GM18519 (cell line): Measurements from ENCODE around the gene EXOG.

ENCODE experiments used
- ATAC-seq: cut with Tn5 transposase; IDR thresholded peaks from one replicate; pipeline ENCODE4 v1.9.1; 2021; ENCODE audit warnings: mild to moderate bottlenecking, moderate library complexity; ENCODE audit not compliant: unreplicated experiment, low FRiP score

EXOG gene

DNA sequence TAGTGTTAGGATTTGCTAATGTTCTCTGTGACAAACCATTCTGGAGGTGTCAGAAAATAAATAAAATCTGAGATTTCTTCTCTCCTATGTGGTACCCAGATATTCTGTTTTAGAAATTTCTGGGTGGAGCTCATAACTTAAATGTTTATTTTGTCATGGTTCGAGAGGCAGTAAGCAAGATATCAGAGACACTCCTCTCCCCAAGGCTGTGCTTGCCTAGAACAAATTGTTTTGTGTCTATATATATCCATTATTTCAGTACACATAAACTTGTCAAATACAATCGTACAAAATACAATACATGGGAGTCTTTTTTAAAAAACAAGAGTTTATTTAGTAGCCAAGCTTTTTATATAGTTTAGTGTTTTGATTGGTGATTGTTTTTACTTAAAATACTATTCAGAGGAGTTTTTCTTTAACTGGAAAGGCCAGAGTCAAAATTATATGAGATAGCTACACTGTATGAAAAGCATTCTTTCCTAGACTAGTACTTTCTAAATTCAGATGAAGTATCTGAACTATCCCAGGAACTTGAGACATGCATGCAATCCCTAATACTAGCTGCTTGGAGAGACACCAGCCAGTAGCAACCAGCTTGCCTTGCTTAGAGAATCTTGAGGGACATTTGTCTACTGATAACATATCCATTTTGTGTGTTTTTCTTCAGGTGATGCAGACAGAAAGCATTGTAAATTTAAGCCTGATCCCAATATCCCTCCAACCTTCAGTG, 4.7 kb downstream of the EXOG start:
- no peak for ATAC-seq

DNA sequence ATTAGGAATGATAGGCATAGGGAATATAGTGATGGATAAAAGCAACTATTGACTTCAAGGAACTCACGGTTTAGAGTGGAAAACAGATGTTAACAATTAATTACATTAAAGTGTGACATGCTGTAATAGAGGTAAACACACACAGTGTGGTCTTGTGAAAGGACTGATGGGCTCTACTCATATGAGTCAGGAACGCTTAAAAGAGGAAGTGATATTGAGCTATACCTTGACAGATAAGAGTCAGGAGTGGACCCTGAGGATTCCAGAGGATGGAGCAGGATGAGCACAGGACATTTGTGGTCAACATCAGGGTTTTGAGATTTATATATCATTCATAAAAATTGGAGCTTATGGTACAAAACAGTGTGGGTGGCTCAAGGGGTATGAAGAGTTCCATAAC, 11.0 kb downstream of the EXOG start:
- peak; percentile 95 for ATAC-seq

DNA sequence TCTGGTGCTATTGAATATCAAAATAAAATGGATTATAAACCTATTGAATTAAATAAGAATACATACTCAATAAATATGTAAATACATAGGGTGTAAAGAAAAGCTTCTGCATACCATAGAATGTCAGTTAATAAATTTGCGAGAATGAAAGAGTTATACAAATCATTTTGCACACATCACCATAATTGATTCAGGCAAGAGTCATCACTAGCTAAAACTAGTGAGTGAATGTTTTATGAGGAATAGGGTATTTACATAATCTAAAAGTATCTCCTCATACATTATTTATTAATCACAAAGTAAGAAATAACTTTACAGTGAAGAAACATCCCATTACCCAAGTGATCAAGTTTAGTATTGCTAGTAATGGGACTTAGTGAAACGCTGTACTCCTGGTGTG, 13.6 kb downstream of the EXOG start:
- no peak for ATAC-seq

DNA sequence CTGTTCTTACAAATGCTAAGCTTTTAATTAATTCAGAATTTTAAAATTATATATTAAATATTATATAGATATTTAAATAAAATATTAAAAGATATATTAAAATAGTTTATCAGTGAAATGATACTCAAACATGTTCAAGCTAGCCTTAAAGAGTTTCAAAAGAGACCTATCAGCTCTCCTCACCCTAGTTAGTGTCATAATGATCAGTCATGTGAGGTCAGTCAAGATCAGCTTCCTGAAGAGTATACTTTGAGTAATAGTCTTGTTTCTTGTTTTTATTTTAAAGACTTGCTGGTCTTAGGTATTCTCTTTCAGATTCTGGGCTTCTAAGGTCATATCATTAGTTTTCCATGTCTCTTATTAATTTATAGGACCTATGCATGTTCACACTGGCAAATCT, 14.5 kb downstream of the EXOG start:
- ATAC-seq, result no peak

DNA sequence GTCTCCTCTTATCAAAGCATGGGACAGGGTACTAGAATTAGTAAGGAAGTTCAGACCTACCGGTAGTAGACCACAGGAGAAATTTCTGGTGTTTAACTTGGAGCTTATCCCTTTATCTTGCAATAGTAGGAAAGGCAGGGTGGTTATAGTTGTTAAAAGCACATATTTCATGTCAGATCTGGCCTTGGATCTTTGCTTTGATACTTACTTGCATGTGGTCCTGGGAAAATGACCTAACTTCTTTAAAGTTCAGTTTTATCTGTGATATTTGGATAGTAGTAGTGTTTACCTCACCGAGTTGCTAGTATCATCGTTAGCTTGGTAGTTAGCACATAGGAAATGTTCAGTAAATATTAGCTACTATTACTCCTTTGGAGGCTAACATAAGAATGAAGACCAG, 15.4 kb downstream of the EXOG start:
- no peak for ATAC-seq

DNA sequence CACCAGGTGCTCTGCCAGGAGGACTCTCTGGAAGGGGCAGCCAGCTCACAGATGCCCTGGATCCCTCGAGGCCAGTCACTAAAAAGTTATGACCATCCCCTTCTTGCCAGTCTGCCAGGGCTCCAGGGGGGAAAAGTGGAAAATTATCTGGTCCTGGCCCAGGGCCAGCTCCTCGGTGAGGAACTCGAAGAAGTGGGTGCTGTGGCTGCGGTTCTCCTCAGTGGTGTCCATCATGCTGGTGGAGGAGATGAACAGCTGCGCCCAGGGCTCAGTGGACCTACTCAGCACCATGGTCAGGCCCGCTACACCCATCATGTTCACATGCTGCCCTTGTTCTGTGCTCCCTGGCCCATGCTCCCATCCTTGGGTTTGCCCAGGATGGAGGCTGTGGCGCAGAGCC, 19.2 kb downstream of the EXOG start:
- no peak for ATAC-seq

DNA sequence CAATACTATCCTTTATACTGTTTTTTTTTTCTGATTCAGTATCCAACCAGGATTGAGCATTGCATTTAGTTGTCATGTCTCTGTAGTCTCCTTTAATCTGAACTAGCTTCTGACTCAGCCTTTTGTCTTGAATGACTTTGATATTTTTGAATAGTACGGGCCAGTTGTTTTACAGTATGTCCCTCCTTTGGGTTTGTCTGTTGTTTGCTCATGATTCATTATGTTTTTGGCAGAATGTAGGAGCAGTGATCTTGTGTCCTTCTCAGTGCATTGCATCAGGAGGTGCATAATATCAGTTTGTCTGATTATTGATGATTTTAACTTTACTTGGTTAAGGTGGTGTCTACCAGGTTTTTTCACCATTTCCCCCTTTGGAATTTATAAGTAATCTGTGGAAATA, 20.5 kb downstream of the EXOG start:
- ATAC-seq, result no peak

DNA sequence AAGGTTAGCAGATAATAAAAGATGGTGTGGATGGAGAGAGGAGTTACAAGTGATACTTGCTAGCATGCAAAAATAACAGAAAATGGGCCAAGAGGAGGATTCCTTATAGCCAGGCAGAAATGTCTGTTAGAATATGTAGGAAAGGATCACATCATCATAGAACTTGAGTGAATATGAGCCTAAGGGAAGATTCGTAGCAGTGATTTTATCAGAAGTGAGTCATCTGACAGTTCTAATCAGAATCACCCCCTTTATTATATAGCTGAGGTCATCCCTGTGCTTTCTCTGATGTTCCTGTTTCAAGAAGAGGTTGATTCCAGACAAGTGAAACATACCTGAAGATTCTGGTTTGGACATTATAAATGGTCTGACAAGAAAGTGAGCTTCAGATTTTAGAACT, 22.9 kb downstream of the EXOG start:
- ATAC-seq, result no peak

DNA sequence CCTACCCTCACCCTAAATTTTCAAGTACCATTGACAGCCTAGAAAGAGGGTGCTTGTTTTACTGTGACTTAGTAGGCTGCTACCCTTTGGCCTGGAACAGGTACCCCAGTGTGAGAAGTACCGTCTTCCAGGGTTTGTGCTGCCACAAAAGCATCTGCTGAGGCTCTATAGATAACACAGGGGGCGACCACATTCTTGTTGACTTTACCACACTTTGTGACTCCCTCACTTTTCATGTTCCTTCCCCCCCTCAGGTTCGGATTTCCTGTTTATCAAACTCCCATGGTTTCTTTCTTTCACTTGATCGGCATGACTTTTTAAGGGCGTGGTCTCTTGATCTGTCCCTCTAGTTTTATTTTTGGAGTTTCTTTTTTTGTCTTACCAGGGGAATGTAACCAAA, 23.5 kb downstream of the EXOG start:
- no peak for ATAC-seq

DNA sequence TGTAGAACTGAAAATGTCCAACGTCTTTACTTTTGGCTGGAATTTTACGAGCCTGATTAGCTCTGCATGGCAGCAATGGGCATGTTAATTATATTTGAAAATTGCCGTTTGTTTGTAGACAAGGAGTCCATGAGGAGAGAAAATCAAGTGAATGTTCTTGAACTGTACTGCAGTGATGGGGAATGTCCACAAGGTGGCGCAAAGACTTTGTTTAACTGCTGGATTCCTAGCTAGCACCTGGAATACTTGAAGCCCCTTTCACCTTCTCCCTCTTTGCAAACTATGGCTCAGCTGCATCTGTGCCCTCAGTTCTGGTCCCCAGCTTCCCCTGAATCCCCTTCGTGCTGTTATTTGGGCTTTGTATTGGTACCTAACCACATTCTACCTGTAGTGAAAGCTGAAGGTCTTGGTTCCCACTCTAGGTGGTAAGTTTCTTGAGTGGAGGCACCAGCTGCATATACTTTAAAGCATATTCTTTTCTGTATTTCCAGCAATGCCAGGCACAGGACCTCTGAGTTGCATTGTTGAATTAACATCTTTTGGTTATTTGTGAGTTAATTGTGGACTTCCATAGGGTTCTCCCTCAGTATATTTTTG, 25.3 kb downstream of the EXOG start:
- ATAC-seq, result peak; percentile 61

DNA sequence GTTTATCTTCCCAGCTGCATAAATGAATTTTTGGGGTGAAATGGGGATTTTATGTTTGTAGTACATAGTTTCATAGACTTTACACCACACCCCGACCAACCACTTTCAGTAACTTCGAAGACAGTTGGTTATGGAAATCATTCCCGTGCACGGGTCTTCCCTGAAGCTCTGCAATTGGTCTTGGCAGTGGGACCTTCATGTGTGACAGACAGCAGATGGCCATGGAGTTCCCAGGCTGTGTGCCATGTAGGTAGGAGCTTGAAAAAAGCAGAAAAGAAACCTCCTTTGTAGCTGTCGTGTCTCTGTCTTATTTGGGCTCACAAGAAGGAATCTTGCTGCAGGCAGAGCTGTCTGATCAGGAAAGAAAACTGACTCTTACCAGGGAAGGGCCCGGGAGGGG, 25.9 kb downstream of the EXOG start:
- no peak for ATAC-seq

DNA sequence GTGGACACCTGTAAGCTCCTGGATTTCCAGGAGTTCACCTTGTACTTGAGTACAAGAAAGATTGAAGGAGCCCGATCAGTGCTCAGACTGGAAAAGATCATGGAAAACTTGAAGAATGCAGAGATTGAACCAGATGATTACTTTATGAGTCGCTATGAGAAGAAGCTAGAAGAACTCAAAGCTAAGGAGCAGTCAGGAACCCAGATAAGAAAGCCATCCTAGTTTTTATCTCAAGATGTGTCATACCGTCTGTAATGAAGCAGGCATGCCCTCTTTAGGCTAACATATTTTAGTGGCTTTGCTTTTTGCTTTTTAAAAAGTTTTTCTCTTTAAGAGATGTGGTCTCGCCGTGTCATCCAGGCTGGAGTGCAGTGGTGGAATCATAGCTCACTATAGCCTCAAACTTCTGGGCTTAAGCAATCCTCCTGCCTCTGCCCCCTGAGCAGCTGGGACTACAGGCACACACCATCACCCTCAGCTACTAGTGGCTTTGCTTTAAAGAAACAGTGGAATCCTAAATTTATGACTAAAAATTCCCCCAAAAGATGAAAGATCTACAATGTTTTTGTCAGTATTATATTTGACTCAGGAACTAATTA, 28.1 kb downstream of the EXOG start:
- no peak for ATAC-seq

DNA sequence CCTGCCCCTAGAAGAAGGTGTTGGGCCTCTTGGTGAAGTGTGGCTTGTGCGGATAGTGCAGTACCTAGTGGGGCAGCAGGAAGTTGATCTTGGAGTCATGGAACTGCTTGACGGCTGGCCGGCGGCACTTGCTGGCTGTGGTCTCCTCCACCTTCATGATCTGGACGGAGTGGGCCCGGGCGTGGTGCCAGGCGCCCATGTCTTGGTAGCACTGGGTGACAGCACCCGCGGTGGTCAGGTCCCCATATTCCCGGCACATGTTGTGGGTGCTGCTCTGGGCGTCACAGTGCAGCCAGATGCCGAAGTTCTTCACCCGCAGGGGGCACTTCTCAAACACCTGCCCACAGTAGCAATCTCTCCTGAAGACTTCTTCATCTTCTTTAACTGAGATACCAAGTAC, 30.7 kb downstream of the EXOG start:
- ATAC-seq, result no peak

DNA sequence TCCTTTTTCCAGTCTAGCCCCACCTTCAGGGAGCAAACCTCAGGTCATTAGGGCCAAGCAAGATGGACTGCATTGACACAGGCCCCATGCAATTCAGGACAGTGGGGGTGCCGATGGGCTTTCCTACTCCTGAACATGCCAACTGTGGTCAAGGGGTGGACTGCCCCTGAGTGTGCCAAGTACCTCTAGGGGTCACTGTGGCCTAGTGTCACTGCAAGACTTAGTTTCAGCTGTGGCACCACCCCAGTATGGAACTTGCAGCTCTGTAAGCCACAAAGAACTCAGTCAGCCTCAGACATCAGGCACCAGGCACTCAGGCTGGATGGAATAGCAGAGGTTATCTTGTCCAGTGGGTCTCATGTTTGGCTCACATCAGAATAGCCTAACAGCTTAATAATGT, 32.3 kb downstream of the EXOG start:
- no peak for ATAC-seq

DNA sequence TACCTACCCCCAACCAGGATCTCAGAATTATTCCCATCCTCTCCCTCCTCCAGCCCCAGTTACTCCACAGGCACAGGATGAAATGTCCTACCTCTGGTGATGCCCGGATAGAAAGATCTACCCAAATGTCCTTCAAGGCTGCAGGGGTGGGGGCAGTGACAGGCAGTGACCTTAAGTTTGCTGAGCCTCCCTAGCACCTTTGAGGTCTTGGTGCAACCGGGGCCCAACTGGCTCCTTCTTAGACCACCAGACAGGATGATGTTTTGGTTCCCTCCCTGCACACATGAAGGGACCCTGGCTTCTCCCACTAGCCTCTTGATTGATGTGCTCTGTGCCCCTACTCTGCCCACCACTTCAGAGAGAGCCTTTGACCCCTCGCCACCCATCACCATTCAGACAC, 36.4 kb downstream of the EXOG start:
- ATAC-seq, result no peak

DNA sequence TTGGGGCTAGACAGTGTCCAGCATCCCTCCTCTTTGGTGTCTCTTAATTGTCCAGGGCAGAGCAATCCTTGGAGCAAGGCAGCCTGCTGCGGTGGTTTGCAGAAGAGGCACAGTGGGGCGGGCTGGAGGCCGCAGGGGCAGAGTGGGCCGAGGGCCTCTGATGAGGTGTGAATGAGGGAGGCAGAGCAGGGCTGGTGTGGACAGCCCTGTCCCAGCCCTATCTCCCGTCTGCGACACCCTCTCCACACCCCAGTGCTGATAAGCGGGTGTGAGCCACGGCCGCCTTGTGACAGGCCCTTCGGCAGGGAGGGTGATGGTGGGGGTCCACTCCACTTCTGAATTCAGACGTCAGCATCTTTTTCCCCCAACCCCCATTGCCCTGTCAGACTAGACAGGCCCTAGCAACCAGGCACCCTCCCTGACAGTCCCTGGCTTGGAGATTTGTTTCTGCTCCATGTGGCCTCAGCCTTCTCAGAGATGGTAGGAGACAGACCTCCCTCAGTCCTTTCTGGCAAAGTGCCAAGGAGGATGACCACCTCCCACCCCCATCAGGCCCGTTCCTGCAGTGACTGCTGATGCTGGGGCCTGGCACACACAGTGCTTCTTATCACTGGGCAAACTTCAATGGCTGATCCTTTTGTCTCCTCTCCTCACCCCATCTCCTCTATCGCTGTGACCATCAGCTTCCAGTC, 37.3 kb downstream of the EXOG start:
- no peak for ATAC-seq

DNA sequence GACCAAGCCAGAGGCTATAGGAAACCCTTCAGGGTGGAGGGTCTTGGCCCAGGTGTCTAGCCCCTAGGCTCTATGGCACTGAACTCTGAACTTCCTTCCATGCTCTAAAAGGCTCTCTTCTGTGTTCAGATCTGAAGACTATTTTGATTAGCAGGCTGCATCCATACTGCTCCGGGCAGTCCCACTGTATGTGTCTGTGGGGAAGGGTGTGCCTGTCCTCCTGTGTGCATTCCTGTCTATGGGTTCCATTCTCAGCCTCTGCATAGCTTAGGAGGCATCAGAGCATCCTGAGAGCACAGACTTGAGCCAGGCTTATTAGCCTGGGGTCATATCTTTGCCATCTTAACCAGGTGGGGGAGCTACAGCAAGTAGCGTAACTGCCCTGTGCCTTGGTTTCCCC, 38.0 kb downstream of the EXOG start:
- ATAC-seq, result no peak

DNA sequence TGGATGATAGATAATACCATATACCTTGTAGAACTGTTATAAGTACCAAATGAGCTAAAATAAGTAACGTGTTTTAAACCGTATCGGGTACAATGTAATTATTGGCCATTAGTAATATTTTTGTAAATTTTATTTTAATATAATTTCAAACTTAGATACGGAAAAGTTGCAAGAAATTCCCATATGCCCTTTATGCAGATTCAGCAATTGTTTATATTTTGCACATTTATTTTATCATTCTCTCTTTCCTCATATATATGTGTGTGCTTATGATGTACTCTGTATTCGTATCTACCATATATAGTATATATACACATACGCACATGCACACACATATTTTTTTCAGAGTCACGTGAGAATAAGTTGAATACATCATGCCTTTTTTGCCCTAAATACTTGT, 38.5 kb downstream of the EXOG start:
- no peak for ATAC-seq

DNA sequence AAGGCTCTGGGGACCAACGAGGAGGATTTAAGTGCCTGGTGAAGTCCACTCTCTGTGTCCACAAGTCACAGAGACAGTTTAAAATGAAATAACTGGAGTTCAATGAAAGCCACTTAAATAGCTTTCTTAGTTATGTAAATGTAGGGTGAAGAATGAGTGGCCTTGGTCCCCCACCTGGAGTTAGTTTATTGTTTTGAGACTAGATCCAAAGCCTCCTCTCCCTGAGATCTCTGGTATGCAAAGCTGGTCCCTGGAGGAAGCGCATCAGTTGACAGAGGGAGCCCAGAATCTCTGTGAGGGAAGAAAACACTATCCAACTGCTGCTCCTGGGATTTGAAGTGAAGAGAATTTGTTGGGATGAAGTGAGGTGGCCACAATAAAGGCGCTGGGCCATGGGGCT, 40.5 kb downstream of the EXOG start:
- ATAC-seq, result no peak

DNA sequence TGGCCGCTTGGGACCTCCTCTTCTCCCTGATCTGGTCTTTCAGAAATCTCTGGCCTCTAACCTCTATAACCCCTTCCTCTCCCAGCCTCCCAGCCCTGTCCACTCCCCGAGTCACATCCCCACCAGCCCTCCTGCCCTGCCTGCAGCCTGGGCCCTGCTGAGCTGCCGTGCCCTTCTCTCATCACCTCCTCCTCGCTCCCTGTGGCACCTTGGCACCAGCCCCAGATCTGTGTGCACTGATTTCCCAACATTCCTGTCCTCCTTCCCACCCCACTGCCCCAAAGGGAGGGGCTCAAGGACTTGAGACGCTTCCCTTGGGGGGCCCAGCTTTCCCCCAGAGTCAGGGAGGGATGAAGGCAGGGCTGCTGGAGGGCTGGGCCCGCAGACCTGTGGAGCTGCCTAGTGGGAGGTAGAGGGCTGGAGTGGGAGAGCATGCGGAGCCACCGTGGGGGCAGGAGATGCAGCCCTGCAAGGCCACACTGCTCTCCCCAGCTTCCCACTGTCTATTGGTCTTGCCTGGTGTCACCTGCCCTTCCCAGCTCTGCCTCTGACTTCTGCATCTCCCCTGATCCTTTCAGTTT, 42.7 kb downstream of the EXOG start:
- no peak for ATAC-seq

DNA sequence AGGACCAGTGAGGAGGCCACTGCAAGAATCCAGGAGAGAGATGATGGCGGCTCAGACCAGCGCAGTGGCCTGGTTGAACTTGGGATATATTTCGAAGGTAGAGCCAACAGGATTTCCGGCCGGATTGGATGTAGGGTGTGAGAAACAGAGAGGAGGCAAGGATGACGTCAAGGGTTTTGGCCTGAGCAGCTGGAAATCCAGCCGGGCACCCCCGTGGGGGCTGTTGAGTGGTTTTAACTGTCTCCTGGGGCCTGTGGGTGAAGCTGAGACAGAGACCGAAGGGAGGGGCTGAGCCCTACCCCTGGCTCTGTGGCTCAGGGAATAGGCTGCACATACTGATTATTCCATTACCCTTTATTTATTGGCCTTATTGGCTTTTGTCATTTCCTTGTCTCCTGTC, 45.7 kb downstream of the EXOG start:
- no peak for ATAC-seq
